Activated CD8-positive, alpha-beta memory T cell treated with anti-CD3 and anti-CD28 coated beads, Interleukin-2, amount 50 U/mL, for 48 hours (primary cell): ENCODE measurements around the gene MYL4.
"Not testable (repeated sequence)": the region's sequence is repeated elsewhere in the genome, so short reads cannot be mapped to it uniquely, and the experiment has no call there.

Source experiments
- DNase-seq: peaks from one replicate; pipeline ENCODE4 v3.0.0-alpha.2; 2020

MYL4 gene

GRCh38 chr17:47222047-47222446 lies 12.9 kb downstream of the MYL4 start:
- no peak for DNase-seq

- no peak for DNase-seq
Measured at GRCh38 chr17:47223007-47223406, 13.9 kb downstream of the MYL4 start.

- no peak for DNase-seq
Measured at GRCh38 chr17:47223460-47223859, 14.3 kb downstream of the MYL4 start.

- not testable (repeated sequence) for DNase-seq
Measured at GRCh38 chr17:47224077-47224476, 14.9 kb downstream of the MYL4 start.

GRCh38 chr17:47224966-47225365 lies 15.8 kb downstream of the MYL4 start:
- DNase-seq, result no peak

- DNase-seq, result no peak
Measured at GRCh38 chr17:47225436-47225858, 16.3 kb downstream of the MYL4 start.

- DNase-seq, result no peak
Measured at GRCh38 chr17:47225911-47226688, 17.0 kb downstream of the MYL4 start.

- no peak for DNase-seq
Measured at GRCh38 chr17:47227862-47228261, 18.7 kb downstream of the MYL4 start.

- peak; percentile 80 for DNase-seq
Measured at GRCh38 chr17:47229535-47230443, 20.6 kb downstream of the MYL4 start.

- no peak for DNase-seq
Measured at GRCh38 chr17:47230864-47231263, 21.7 kb downstream of the MYL4 start.

- DNase-seq, result no peak
Measured at GRCh38 chr17:47231334-47231733, 22.2 kb downstream of the MYL4 start.

- DNase-seq, result no peak
Measured at GRCh38 chr17:47231866-47232265, 22.7 kb downstream of the MYL4 start.

GRCh38 chr17:47232465-47232864 lies 23.3 kb downstream of the MYL4 start:
- no peak for DNase-seq

- no peak for DNase-seq
Measured at GRCh38 chr17:47235506-47235905, 26.4 kb downstream of the MYL4 start.

GRCh38 chr17:47235923-47236322 lies 26.8 kb downstream of the MYL4 start:
- DNase-seq, result no peak

GRCh38 chr17:47237841-47238240 lies 28.7 kb downstream of the MYL4 start:
- DNase-seq, result no peak

GRCh38 chr17:47238321-47239010 lies 29.3 kb downstream of the MYL4 start:
- no peak for DNase-seq

- no peak for DNase-seq
Measured at GRCh38 chr17:47239619-47239966, 30.4 kb downstream of the MYL4 start.

- no peak for DNase-seq
Measured at GRCh38 chr17:47239967-47240651, 31.0 kb downstream of the MYL4 start.

GRCh38 chr17:47240806-47241205 lies 31.7 kb downstream of the MYL4 start:
- no peak for DNase-seq

GRCh38 chr17:47242648-47243047 lies 33.5 kb downstream of the MYL4 start:
- DNase-seq, result no peak

GRCh38 chr17:47243737-47244598 lies 34.8 kb downstream of the MYL4 start:
- no peak for DNase-seq
